ENCODE measurements around the gene XYLT1.

XYLT1 gene

DNA sequence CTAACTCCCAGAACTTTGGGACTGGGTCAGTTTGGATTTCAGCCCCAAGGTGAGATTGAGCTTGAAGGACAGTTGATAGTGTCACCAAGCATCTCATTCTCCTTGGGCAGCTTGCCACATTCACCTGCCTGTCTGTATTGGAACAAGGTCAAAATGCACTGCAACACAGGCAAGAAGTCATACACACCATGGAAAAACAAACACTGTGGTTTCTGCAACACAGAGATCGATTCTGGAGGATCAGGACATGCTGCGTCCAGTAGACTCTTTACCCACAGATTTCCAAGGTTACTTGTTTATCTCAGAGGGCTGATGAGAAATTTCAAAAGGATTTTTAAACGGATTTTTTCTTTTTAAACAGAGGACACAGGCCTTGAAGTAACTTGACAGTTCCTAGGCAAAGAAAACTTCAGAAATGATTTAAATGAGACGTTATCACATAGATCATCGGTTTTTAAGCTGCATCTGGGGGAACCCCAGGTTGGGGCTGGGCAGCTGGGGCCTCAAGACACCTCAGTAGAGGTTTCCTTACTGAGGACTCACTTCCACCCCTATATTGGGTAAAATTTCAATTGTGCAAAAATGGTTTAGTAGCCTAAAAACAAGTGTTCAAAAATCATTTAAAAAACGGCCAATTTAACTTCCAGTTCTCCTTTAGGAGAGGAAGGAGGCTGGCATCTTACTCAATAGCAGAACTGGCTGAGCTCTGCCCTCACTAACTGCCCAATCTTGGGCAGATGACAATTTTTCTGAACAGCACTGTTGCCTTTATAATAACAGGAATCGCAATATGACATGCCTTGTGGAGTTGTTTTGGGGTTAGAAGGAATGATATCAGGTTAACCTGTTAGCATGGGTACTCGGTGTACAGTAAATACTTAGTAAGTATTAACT is 299.3 kb downstream of the XYLT1 start:
- no peak for DNase-seq

- no peak for DNase-seq
These were observed 300.3 kb downstream of the XYLT1 start for GRCh38 chr16:17170435-17170834.

DNA sequence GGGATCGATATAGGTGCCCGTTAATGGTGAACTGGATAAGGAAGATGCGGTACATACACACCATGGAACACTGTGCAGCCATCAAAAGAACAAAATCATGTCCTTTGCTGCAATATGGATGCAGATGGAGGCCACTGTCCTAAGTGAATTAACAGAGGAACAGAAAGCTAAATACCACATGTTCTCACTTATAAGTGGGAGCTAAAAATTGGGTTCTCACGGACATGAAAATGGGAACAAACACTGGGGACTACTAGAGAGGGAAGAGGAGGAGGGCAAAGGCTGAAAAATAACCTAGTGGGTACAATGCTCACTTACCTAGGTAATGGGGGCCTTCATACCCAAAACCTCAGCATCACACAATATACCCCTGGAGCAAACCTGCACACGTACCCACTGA is 302.6 kb downstream of the XYLT1 start:
- DNase-seq, result no peak

- DNase-seq, result no peak
These were observed 304.7 kb downstream of the XYLT1 start for GRCh38 chr16:17166095-17166494.

DNA sequence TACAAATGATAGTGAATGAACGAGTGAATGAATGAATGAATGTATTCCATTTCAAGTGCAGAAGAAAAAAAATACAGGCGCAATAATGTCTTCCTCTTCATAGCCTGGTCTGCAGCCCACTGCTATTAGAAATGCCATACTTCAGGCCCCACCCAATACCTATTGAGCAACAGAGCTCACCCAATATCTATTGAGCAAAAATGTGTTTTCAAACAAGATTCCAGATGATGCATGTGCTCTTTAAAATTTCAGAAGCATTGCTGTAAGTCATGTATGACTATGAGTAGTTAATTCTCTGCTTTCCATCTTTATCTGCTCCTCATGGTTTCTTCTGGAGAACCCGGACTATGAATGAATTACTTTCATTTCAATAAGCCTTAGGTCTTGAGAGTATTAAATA is 308.2 kb downstream of the XYLT1 start:
- DNase-seq, result no peak

- no peak for DNase-seq
These were observed 309.8 kb downstream of the XYLT1 start for GRCh38 chr16:17160920-17161431.

DNA sequence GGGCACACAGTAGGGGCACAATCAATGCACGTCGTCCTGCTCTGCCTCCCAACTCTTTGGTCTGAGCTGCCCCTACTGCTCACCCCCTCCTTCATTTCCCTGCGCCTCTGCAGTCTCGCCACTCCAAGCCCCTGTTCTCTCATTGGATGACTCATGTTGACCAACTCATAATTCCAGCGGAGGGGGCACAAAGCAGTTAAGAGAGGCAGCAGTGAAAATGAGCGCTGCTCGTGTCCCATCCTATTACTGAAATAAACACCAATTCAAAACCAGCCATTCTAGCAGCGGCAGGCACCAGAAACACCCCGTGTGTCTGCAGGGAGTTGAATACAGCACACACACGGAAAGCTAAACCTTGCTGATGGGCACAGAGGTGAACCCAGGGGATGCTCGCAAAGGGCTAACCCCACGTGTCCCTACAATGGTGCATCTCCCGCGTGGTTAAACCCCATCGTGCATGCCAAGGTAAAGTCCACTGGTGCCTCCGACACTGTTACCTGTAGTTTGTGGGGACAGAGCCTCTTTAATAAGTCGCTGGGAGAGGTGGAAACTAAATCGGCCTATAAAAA is 310.4 kb downstream of the XYLT1 start:
- no peak for DNase-seq

GRCh38 chr16:17159617-17160016 is 311.1 kb downstream of the XYLT1 start:
- no peak for DNase-seq

GRCh38 chr16:17155936-17156335 is 314.8 kb downstream of the XYLT1 start:
- DNase-seq, result no peak

DNA sequence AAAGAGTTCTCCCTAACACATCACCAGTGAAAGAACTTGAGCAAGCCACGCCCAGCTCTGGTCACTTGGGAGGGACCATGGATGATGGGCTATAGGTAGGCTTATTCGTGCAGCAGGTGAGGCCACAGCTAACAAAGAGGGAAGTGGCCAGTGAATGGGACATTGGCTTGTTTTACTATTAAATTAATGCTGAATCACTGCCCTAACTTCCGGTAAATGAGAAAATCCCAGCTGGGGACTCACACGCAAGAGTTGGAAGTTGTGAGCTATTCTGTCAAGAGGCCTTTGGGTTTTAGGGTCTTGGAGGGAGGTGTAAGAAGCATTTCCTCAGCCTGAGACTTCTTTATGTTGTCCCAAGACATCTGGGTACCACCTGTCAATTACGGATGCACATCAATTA is 315.3 kb downstream of the XYLT1 start:
- no peak for DNase-seq

DNA sequence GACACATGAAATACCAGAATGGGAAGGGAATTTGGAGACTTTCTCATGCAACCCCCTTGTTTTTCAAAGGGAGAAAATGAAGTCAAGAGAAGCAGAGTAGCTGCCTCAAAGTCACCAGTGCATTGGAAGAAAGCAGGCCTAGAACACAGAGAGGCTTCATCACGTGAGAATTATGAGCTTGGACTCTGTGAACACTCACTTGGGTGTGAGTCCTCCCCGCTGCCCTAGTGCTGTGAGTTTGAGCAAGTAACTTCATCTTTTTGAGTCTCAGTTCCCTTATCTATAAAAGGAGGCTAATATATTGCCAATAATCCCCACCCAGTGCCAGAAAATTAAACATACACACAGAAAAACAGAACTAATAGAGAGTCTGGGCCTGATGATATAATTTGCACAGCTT is 315.8 kb downstream of the XYLT1 start:
- DNase-seq, result peak in 1 of 2 donors; percentile 22

DNA sequence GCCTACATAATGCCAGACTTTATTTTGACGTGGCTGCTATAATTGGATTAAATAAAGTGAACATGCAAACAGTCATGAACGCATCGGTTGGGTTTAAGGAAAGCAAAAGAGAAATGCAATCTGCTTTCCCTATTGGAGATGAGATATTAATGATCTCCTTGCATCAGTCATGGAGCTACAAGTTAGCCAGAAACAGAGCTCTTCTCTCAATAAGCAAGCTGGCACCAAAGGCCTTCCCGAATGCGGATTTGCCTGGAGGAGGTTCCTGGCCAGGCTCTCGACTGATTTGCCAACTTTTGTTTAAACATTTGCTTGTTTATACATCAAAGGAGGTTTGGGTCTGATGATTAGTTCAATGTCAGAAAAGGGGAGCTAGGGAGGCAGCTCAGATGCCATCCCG is 318.4 kb downstream of the XYLT1 start:
- DNase-seq, result no peak

DNA sequence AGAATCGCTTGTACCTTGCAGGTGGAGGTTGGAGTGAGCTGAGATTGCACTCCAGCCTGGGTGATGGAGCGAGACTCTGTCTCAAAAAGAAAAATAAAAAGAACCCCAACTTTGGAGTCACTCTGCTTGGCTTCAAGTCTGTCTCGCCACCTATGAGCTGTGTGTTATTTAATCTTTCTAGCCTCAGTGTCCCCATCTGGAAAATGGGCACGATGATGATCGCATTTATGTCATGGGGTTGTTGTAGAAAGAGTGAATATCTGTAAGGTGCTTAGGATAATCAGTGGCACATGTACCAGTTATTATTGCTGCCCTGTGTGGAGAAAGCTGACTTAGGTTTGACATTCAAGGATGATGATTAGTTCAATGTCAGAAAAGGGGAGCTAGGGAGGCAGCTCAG is 319.4 kb downstream of the XYLT1 start:
- no peak for DNase-seq

DNA sequence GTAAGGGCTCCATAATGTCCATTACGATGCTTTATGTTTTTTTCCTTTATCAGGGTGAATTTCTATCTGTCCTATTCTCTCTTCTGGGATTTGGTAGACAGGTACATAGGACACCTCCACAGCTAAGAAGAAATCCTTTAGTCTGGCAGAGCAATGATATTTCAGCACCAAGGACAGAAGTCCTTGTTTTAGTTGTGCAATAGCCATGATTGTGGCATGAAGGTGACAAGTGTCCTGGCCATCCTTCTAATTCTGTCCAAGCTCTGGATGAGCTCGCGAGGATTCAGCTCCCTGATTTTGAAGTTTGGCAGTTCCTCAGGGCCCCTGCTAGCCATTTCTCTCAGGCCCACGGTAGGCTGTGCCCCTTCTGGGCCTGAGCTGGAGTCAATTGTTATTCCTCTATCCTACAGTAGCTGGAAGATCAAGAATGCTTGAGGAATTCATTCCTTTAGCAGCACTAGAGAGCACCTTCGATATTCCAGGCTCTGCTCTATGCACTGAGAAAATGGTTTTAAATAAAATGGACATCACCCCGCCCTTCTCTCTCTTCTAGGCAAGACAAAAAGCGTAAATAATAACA is 320.8 kb downstream of the XYLT1 start:
- DNase-seq, result no peak

DNA sequence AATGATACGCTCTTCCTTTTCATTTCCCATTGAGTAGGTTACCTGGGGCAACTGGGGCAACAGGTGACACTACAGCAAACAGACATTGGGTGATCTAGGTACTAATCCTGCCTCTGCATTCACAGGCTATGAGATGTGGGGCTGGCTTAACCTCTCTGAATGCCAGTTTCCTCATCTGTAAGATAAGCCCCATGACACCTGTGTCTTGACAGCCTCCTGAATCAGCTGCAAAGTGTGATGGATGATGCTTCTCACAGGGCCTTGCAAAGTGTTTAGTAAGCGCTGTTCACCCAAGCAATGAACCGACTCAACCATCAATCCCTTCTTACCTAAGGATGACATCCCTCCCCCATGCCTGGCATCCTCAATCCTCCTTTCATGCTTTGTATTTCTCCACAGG is 322.8 kb downstream of the XYLT1 start:
- DNase-seq, result no peak

DNA sequence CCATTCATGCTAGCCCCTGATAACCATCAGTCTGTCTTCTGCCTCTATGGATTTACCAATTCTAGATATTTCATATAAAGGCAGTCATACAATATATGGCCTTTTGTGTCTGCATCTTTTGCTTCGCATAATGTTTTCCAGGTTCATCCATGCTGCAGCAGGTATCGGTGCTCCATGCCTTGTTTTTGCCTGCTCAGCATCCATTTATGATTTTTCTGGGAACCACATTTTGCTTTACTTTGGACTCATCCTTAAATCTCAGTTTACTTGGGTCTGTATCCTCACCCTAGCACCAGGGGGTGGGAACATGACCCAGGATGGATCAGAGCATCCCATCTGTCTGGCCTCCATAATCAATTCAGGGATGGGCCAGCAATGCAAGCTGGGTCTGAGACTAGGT is 325.7 kb downstream of the XYLT1 start:
- no peak for DNase-seq

DNA sequence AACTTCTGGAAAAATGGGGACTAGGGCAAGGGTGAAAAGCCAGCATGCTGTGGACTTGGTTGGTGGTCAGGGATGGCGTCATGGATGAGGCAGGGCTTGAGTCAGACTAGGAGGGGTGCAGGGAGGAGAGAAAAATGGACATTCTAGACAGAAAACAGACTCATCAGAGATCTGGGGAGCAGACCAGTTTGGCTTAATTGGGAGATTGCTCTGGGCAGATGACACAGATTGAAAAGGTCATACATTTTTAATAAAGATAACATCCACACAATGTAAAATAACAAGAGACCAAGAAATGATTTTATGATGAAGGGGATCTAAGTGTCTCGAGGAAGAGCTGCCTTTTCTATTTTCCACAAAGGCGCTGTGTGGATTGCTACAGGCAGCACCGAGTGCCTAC is 326.3 kb downstream of the XYLT1 start:
- no peak for DNase-seq

DNA sequence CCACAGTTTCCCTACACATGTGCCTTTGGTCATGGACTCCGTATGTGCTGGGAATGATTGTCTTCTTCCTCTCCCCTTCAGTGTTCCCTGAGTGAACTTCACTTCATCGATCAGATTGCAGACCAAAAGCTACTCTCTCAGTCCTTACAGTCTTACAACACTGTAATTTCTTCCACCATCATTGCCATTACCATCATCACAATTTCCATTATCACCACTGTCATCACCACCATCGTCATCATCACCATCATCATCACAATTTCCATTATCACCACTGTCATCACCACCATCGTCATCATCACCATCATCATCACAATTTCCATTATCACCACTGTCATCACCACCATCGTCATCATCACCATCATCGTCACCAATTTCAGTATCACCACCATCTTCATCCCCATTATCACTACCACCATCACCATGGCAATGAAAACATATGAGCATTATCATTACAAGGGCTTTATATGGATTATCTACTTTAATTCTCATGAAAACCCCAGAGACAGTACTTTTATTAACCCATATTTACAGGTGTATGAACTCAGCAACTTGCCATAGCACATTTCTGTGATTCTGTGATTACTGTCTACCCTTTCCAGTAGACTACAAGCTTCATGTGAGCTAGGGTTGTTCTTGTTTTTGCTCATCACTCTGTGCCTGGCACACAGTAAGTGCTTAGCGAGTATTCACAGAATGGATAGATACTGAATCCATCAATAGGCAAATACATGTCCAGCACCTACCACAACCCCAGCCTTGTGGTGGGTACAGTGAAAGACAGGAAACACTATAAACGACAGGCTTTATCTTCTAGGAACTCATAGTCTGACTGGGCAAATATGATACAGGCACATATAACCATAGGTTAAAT is 327.0 kb downstream of the XYLT1 start:
- DNase-seq, result no peak

- no peak for DNase-seq
These were observed 332.0 kb downstream of the XYLT1 start for GRCh38 chr16:17138801-17139200.

GRCh38 chr16:17135439-17135838 is 335.3 kb downstream of the XYLT1 start:
- no peak for DNase-seq

DNA sequence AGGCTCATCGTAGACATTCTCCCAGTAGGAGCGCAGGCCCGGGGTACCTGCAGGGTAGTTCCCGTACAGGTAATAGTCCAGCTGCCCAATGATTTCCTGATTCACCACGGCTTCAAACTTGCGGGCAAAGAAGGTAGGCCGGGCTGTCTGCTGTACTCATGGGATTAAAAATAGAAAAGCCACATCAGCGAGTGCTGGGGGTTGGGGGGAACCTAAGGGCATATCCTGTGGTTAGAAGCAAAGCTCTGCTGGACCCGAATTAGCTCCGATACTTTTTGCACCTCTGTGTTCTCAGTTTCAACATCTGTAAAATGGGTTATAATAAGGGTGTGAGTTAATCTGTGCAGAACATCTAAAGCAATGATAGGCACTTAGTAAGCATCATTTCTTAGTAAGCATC is 336.2 kb downstream of the XYLT1 start:
- DNase-seq, result no peak

- DNase-seq, result no peak
These were observed 336.9 kb downstream of the XYLT1 start for GRCh38 chr16:17133851-17134250.

- DNase-seq, result no peak
These were observed 339.4 kb downstream of the XYLT1 start for GRCh38 chr16:17131351-17131750.

All from CD4-positive, alpha-beta T cell treated with Interferon alpha-2 for 1 hour (primary cell).